T-helper 17 cell (primary cell): ENCODE results near the gene GIMAP6. TPM values are rescaled to one million over a fixed set of nuclear protein-coding genes. Genes with fewer than 3 reads are reported as not detected.
"Not testable (repeated sequence)": the region's sequence is repeated elsewhere in the genome, so short reads cannot be mapped to it uniquely, and the experiment has no call there.

ENCODE experiments used
- ATAC-seq: fragments of 150-1000 bp; cut with Tn5 transposase; 2 replicates; pipeline ENCODE4 v1.10.0; 2021; ENCODE audit warnings: mild to moderate bottlenecking, moderate library complexity
- DNase-seq, 3 donors: peaks; one replicate each; pipeline versions ENCODE4 v3.0.0 to v3.0.0-alpha.2; 2020 to 2021
- H3K9me3 ChIP-seq: one replicate; pipeline ENCODE4 v1.7.0; 2013; ENCODE audit warnings: low read length, mild to moderate bottlenecking; ENCODE audit not compliant: control insufficient read depth, poor library complexity, severe bottlenecking
- H3K27ac Mint-ChIP-seq: one replicate; pipeline ENCODE4 v1.8.0; 2022; ENCODE audit warnings: mild to moderate bottlenecking, moderate library complexity, mixed read lengths
- H3K27me3 Mint-ChIP-seq: one replicate; pipeline ENCODE4 v1.8.0; 2022; ENCODE audit warnings: mixed read lengths
- H3K36me3 Mint-ChIP-seq: one replicate; pipeline ENCODE4 v1.8.0; 2022; ENCODE audit warnings: low read depth, mixed read lengths
- H3K4me1 Mint-ChIP-seq: one replicate; pipeline ENCODE4 v1.8.0; 2022; ENCODE audit warnings: mild to moderate bottlenecking, mixed read lengths
- H3K4me3 Mint-ChIP-seq: one replicate; pipeline ENCODE4 v1.8.0; 2022; ENCODE audit warnings: mild to moderate bottlenecking, moderate library complexity, mixed read lengths
- total RNA-seq, 4 donors: library from RNA in 2 of 4; stranded (reverse) in 2 of 4; gene quantifications; one replicate each; pipeline ENCODE4 v1.2.3 and lab custom pipeline; 2022 to 2026

GIMAP6 gene
- total RNA-seq (10 to 100 TPM; 25.5 to 48.3 TPM), total RNA-seq (lab: John Stamatoyannopoulos, UW) (105 to 164 reads per million in 2 donors)

- Mint-ChIP-seq H3K27me3 (no peaks in the 10 kb centered on the region), H3K4me1 (peaks cover 44% of the 10 kb centered on the region), H3K27ac (peak within 1 kb of the TSS; percentile 93), H3K36me3 (peaks cover 20% of the 10 kb centered on the region), H3K4me3 (peak within 1 kb of the TSS; percentile 94)
- ATAC-seq = peak; percentile 68
- DNase-seq = no peak
- H3K9me3 ChIP-seq = peaks cover 4% of the 10 kb centered on the region
Measured at GRCh38 chr7:150631866-150632864, at the start of gene GIMAP6. TSS of gene GIMAP6 (minus strand) at chr7:150632385. CDS start at chr7:150630142, 2,243 bp downstream.

- not testable (repeated sequence) for ATAC-seq, DNase-seq, H3K27me3 Mint-ChIP-seq, H3K9me3 ChIP-seq, H3K36me3 Mint-ChIP-seq
- H3K27ac Mint-ChIP-seq = peak overlapping the region; percentile 6
- peaks cover 38% of the 10 kb centered on the region for H3K4me1 Mint-ChIP-seq
- peak overlapping the region; percentile 37 for H3K4me3 Mint-ChIP-seq
Measured at GRCh38 chr7:150680364-150680763, 48.2 kb upstream of the GIMAP6 start.

- not testable (repeated sequence) for H3K36me3 Mint-ChIP-seq, ATAC-seq, H3K27me3 Mint-ChIP-seq, H3K9me3 ChIP-seq, DNase-seq
- H3K27ac Mint-ChIP-seq = peak overlapping the region; percentile 96
- H3K4me1 Mint-ChIP-seq = peaks cover 30% of the 10 kb centered on the region
- H3K4me3 Mint-ChIP-seq = peak overlapping the region; percentile 69
Measured at GRCh38 chr7:150678601-150679000, 46.4 kb upstream of the GIMAP6 start.

GRCh38 chr7:150676854-150677253, 44.7 kb upstream of the GIMAP6 start:
- peak; percentile 93 for ATAC-seq
- not testable (repeated sequence) for H3K27me3 Mint-ChIP-seq, DNase-seq, H3K36me3 Mint-ChIP-seq, H3K9me3 ChIP-seq
- H3K27ac Mint-ChIP-seq = peak overlapping the region; percentile 96
- H3K4me1 Mint-ChIP-seq = peaks cover 32% of the 10 kb centered on the region
- H3K4me3 Mint-ChIP-seq = peak overlapping the region; percentile 77

- Mint-ChIP-seq H3K4me1 (peaks cover 32% of the 10 kb centered on the region), H3K27ac (peak overlapping the region; percentile 96), H3K4me3 (peak overlapping the region; percentile 77)
- ATAC-seq = peak; percentile 27
- DNase-seq, H3K27me3 Mint-ChIP-seq, H3K9me3 ChIP-seq, H3K36me3 Mint-ChIP-seq: not testable (repeated sequence)
Measured at GRCh38 chr7:150676276-150676675, 44.1 kb upstream of the GIMAP6 start.

GRCh38 chr7:150675714-150676113, 43.5 kb upstream of the GIMAP6 start:
- ATAC-seq (no peak), DNase-seq (no peak)
- H3K4me3 Mint-ChIP-seq = peak overlapping the region; percentile 67
- no peaks in the 10 kb centered on the region for H3K27me3 Mint-ChIP-seq
- peak overlapping the region; percentile 96 for H3K27ac Mint-ChIP-seq
- no peaks in the 10 kb centered on the region for H3K9me3 ChIP-seq
- no peaks in the 10 kb centered on the region for H3K36me3 Mint-ChIP-seq
- peaks cover 36% of the 10 kb centered on the region for H3K4me1 Mint-ChIP-seq

GRCh38 chr7:150671798-150672585, 39.8 kb upstream of the GIMAP6 start:
- not testable (repeated sequence) for H3K4me3 Mint-ChIP-seq, H3K27me3 Mint-ChIP-seq, ATAC-seq, H3K9me3 ChIP-seq, H3K36me3 Mint-ChIP-seq, DNase-seq
- Mint-ChIP-seq H3K4me1 (peaks cover 40% of the 10 kb centered on the region), H3K27ac (peak overlapping the region; percentile 99)

- ATAC-seq (no peak), DNase-seq (no peak)
- Mint-ChIP-seq H3K27ac (peak overlapping the region; percentile 99), H3K4me3 (peak overlapping the region; percentile 16), H3K4me1 (peaks cover 55% of the 10 kb centered on the region), H3K27me3 (no peaks in the 10 kb centered on the region), H3K36me3 (no peaks in the 10 kb centered on the region)
- H3K9me3 ChIP-seq = no peaks in the 10 kb centered on the region
Measured at GRCh38 chr7:150668977-150669376, 36.8 kb upstream of the GIMAP6 start.

GRCh38 chr7:150668472-150668911, 36.3 kb upstream of the GIMAP6 start:
- no peaks in the 10 kb centered on the region for H3K9me3 ChIP-seq
- ATAC-seq (peak; percentile 88), DNase-seq (peak in 1 of 3 donors; percentile 22)
- Mint-ChIP-seq H3K27me3 (no peaks in the 10 kb centered on the region), H3K4me3 (peak overlapping the region; percentile 16), H3K36me3 (no peaks in the 10 kb centered on the region), H3K4me1 (peaks cover 59% of the 10 kb centered on the region), H3K27ac (peak overlapping the region; percentile 99)

- peak overlapping the region; percentile 99 for H3K27ac Mint-ChIP-seq
- H3K4me3 Mint-ChIP-seq = peak overlapping the region; percentile 59
- DNase-seq = no peak
- peaks cover 66% of the 10 kb centered on the region for H3K4me1 Mint-ChIP-seq
- H3K27me3 Mint-ChIP-seq = no peaks in the 10 kb centered on the region
- no peaks in the 10 kb centered on the region for H3K9me3 ChIP-seq
- no peak for ATAC-seq
- H3K36me3 Mint-ChIP-seq = no peaks in the 10 kb centered on the region
Measured at GRCh38 chr7:150666412-150666811, 34.2 kb upstream of the GIMAP6 start.

GRCh38 chr7:150665896-150666295, 33.7 kb upstream of the GIMAP6 start:
- H3K9me3 ChIP-seq = no peaks in the 10 kb centered on the region
- Mint-ChIP-seq H3K27ac (peak overlapping the region; percentile 99), H3K27me3 (no peaks in the 10 kb centered on the region), H3K36me3 (peaks cover under 1% of the 10 kb centered on the region), H3K4me1 (peaks cover 65% of the 10 kb centered on the region), H3K4me3 (peak overlapping the region; percentile 73)
- DNase-seq (no peak), ATAC-seq (no peak)

GRCh38 chr7:150665089-150665748, 33.0 kb upstream of the GIMAP6 start:
- H3K4me3 Mint-ChIP-seq = peak overlapping the region; percentile 73
- H3K36me3 Mint-ChIP-seq = peaks cover 2% of the 10 kb centered on the region
- peaks cover 66% of the 10 kb centered on the region for H3K4me1 Mint-ChIP-seq
- peak overlapping the region; percentile 99 for H3K27ac Mint-ChIP-seq
- DNase-seq = no peak
- H3K9me3 ChIP-seq = no peaks in the 10 kb centered on the region
- ATAC-seq = no peak
- H3K27me3 Mint-ChIP-seq = no peaks in the 10 kb centered on the region
